Fibroblast of mammary gland (primary cell): ENCODE data around the gene GADD45GIP1.

Experiments
- DNase-seq: peaks from one replicate; pipeline ENCODE4 v3.0.0-alpha.2; 2010; ENCODE audit warnings: low read depth
- H3K4me3 ChIP-seq: 2 replicates; pipeline ENCODE4 v1.5.1; 2011; ENCODE audit warnings: low read depth, mild to moderate bottlenecking, low read length, moderate library complexity; ENCODE audit not compliant: control insufficient read depth
- TF ChIP-seq, protein P1 (sequence below): conservative IDR thresholded peaks from 2 replicates; pipeline ENCODE4 v1.5.1; 2011; ENCODE audit warnings: low read depth, low read length, inconsistent platforms; ENCODE audit not compliant: control insufficient read depth, insufficient read depth

The GADD45GIP1 gene

DNA sequence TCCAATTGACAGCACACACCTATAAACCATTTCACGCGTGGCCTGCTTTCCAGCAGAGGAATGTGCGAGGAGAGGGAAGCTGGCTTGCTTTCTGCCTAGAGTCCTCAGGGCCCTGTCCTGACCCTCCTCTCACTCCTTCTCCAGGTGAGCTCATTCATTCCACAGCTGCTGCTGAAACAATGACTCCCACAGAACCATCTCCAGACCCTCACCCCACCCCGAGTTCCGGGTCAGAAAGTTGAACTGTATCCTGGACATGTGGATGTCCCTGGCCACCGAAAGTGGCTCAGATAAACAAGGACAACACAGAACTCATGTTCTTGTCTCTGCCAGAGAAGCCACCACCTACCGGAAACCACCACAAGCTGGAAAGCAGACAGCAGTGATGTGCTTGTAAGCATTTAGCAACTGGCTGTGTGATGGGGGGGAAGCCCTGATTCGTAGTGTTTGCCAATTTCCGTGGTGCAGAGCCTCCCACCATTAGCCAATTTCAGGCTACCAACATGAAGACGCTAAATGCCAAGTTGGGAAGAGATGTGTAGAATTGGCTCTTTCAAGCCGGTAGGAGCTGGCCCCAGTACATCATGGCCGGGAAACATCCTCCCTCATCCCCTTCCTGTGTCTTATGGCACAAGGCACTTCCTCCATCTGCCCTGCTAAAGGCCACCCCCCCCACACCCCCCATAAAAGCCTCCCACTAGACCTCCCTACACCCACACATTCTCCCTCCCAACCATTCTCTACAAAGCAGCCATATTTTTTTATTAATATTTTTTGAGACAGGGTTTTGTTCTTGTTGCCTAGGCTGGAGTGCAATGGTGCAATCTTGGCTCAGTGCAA is 43.0 kb downstream of the GADD45GIP1 start:
- peak; percentile 48 for DNase-seq
- H3K4me3 ChIP-seq = no peak overlapping the region
- TF ChIP-seq, protein P1, sequence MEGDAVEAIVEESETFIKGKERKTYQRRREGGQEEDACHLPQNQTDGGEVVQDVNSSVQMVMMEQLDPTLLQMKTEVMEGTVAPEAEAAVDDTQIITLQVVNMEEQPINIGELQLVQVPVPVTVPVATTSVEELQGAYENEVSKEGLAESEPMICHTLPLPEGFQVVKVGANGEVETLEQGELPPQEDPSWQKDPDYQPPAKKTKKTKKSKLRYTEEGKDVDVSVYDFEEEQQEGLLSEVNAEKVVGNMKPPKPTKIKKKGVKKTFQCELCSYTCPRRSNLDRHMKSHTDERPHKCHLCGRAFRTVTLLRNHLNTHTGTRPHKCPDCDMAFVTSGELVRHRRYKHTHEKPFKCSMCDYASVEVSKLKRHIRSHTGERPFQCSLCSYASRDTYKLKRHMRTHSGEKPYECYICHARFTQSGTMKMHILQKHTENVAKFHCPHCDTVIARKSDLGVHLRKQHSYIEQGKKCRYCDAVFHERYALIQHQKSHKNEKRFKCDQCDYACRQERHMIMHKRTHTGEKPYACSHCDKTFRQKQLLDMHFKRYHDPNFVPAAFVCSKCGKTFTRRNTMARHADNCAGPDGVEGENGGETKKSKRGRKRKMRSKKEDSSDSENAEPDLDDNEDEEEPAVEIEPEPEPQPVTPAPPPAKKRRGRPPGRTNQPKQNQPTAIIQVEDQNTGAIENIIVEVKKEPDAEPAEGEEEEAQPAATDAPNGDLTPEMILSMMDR = no peak

DNA sequence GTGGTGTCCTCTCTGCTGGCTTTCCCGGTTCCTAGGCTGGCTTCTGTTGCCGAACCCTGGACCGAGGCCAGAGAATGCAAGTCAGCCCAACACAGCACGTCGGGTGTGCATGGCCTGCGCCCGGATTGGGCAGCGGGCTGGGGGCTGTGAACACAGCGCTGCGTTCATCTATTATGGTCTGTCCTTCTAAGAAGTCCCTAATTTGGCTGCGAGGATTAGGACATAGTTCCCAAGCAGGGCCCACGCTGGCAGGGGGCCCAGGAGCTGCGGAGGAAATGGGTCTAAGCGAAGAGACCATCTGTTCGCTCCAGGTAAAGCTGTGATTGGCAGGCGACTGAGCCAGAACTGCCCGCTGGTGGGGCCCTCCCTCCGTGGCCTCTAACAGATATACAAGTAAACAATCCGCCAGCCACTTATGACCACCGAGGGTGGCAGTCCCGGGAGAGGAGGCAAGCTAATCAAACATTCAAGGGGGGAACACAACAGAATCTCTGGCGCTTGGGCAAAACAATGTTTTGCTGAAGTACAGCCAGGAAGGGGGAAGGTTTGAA is 43.9 kb downstream of the GADD45GIP1 start:
- H3K4me3 ChIP-seq = no peak overlapping the region
- DNase-seq = peak; percentile 67
- TF ChIP-seq, protein P1 = no peak

DNA sequence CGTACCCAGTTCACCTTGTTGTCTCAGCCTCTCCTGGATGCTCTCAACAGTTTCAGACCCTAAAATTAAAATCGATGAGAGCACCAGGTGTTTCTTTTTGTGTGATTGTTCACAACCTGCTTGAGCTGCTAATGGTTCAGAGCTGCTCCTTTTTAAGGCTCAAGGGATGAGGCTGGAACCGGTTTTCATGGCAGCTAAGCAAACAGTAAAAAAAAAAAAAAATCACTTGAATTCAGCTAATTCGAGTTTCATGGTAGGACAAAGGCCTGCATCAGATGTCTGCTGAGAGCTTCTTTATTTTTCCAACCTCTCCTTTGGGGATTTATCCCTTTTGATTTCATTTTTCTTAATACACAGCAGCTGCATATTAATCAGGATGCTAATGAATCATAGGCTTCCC is 44.5 kb downstream of the GADD45GIP1 start:
- no peak for DNase-seq
- no peak overlapping the region for H3K4me3 ChIP-seq
- TF ChIP-seq, protein P1 = no peak

DNA sequence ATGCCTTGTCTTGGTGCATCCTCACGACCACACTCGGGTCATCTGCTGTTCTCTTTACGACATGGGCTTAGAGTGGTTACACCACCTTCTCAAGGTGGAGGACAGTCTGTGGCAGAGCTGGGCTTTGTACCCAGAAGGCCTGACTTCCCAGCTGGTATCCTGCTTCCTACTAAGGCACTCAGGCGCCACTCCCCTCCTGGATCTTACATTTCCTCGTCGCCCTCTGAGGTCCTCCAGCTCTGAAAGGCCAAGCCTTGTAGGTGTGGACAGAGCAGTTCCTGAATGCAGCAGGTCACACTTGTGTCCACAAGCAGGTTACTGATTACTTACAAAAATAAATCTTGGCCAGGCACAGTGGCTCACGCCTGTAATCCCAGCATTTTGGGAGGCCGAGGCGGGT is 49.9 kb downstream of the GADD45GIP1 start:
- TF ChIP-seq, protein P1 = no peak
- H3K4me3 ChIP-seq = no peak overlapping the region
- no peak for DNase-seq
